ENCODE results near the gene ANXA2R. TPM values are rescaled to one million over a fixed set of nuclear protein-coding genes. Genes with fewer than 3 reads are reported as not detected.

The ANXA2R gene
- total and polyA plus RNA-seq, 2 of the 13 experiments (the other 11 are each of a cell fraction or from before 2014, with no cell fraction given), result 0.95 to 1.3 TPM

- TF ChIP-seq MXD1 (CRISPR knock-in tag; IDR thresholded peaks at IDR 0.05) (no peak), ZSCAN25 (CRISPR knock-in tag; IDR thresholded peaks at IDR 0.05) (no peak), ZNF343 (CRISPR knock-in tag; IDR thresholded peaks at IDR 0.05) (0 out of 2 replicates have a peak, but pooled peaks have one; percentile 54), ZNF484 (CRISPR knock-in tag; IDR thresholded peaks at IDR 0.05; ENCODE audit: borderline replicate concordance, low read depth) (no peak), SRY (CRISPR knock-in tag; IDR thresholded peaks at IDR 0.05) (no peak), ZSCAN9 (CRISPR knock-in tag; IDR thresholded peaks at IDR 0.05; ENCODE audit: borderline replicate concordance) (0 out of 2 replicates have a peak, but pooled peaks have one; percentile 38), ETV6 (CRISPR knock-in tag; conservative IDR thresholded peaks at IDR 0.05) (peak; percentile 98), SOX13 (IDR thresholded peaks at IDR 0.05) (no peak), SOX13 (CRISPR knock-in tag; conservative IDR thresholded peaks at IDR 0.05 in 1 of 2, IDR thresholded peaks at IDR 0.05 in 1 of 2) (peak in 1 of 2 experiments; percentile 27; a peak in 1 of 4 replicates), ZNF451 (CRISPR knock-in tag; IDR thresholded peaks at IDR 0.05) (no peak), REXO4 (CRISPR knock-in tag; IDR thresholded peaks at IDR 0.05; ENCODE audit: borderline replicate concordance) (no peak), NR2C2 (CRISPR knock-in tag; IDR thresholded peaks at IDR 0.05; ENCODE audit: borderline replicate concordance) (no peak), ZNF569 (CRISPR knock-in tag; IDR thresholded peaks at IDR 0.05; ENCODE audit: borderline replicate concordance) (no peak), ZNF543 (CRISPR knock-in tag; IDR thresholded peaks at IDR 0.05) (peak; percentile 75; the same call in 1 of the 2 replicates), TCF7 (IDR thresholded peaks at IDR 0.05; ENCODE audit: low read depth) (0 out of 2 replicates have a peak, but pooled peaks have one; percentile 9), HES4 (CRISPR knock-in tag; IDR thresholded peaks at IDR 0.05; ENCODE audit: borderline replicate concordance) (no peak), KMT2A (CRISPR knock-in tag; IDR thresholded peaks at IDR 0.05) (peak; percentile 36; the same call in 1 of the 2 replicates)
- TF ChIP-seq, protein P1, sequence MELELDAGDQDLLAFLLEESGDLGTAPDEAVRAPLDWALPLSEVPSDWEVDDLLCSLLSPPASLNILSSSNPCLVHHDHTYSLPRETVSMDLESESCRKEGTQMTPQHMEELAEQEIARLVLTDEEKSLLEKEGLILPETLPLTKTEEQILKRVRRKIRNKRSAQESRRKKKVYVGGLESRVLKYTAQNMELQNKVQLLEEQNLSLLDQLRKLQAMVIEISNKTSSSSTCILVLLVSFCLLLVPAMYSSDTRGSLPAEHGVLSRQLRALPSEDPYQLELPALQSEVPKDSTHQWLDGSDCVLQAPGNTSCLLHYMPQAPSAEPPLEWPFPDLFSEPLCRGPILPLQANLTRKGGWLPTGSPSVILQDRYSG (CRISPR knock-in tag; IDR thresholded peaks at IDR 0.05), result no peak
- TF ChIP-seq, protein P2, sequence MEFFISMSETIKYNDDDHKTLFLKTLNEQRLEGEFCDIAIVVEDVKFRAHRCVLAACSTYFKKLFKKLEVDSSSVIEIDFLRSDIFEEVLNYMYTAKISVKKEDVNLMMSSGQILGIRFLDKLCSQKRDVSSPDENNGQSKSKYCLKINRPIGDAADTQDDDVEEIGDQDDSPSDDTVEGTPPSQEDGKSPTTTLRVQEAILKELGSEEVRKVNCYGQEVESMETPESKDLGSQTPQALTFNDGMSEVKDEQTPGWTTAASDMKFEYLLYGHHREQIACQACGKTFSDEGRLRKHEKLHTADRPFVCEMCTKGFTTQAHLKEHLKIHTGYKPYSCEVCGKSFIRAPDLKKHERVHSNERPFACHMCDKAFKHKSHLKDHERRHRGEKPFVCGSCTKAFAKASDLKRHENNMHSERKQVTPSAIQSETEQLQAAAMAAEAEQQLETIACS (CRISPR knock-in tag; IDR thresholded peaks at IDR 0.05), result no peak; the same call in 1 of the 2 replicates
- TF ChIP-seq, protein P3, sequence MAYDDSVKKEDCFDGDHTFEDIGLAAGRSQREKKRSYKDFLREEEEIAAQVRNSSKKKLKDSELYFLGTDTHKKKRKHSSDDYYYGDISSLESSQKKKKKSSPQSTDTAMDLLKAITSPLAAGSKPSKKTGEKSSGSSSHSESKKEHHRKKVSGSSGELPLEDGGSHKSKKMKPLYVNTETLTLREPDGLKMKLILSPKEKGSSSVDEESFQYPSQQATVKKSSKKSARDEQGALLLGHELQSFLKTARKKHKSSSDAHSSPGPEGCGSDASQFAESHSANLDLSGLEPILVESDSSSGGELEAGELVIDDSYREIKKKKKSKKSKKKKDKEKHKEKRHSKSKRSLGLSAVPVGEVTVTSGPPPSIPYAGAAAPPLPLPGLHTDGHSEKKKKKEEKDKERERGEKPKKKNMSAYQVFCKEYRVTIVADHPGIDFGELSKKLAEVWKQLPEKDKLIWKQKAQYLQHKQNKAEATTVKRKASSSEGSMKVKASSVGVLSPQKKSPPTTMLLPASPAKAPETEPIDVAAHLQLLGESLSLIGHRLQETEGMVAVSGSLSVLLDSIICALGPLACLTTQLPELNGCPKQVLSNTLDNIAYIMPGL (CRISPR knock-in tag; IDR thresholded peaks at IDR 0.05; ENCODE audit: borderline replicate concordance in 1 of 2, low read depth in 1 of 2), result peak; percentile 97 to 98
- TF ChIP-seq, protein P4, sequence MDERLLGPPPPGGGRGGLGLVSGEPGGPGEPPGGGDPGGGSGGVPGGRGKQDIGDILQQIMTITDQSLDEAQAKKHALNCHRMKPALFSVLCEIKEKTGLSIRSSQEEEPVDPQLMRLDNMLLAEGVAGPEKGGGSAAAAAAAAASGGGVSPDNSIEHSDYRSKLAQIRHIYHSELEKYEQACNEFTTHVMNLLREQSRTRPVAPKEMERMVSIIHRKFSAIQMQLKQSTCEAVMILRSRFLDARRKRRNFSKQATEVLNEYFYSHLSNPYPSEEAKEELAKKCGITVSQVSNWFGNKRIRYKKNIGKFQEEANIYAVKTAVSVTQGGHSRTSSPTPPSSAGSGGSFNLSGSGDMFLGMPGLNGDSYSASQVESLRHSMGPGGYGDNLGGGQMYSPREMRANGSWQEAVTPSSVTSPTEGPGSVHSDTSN (CRISPR knock-in tag; IDR thresholded peaks at IDR 0.05), result no peak
- TF ChIP-seq, protein P5, sequence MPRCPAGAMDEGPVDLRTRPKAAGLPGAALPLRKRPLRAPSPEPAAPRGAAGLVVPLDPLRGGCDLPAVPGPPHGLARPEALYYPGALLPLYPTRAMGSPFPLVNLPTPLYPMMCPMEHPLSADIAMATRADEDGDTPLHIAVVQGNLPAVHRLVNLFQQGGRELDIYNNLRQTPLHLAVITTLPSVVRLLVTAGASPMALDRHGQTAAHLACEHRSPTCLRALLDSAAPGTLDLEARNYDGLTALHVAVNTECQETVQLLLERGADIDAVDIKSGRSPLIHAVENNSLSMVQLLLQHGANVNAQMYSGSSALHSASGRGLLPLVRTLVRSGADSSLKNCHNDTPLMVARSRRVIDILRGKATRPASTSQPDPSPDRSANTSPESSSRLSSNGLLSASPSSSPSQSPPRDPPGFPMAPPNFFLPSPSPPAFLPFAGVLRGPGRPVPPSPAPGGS (CRISPR knock-in tag; IDR thresholded peaks at IDR 0.05), result no peak
Observed at GRCh38 chr5:42994555-42995359, 45.4 kb downstream of the ANXA2R start (continued).
